Cardiac fibroblast (primary cell): ENCODE results near the gene SYT12.

Experiments
- DNase-seq, 2 donors: peaks; one replicate each; pipeline versions ENCODE4 v3.0.0 to v3.0.0-alpha.2; 2010; ENCODE audit warnings: low read depth in 2 of 2
- H3K4me3 ChIP-seq, 2 donors: replicated peaks in 1 of 2; 1 replicate in 1 of 2; 2 replicates in 1 of 2; pipeline ENCODE4 v1.5.1; 2011; ENCODE audit warnings: low read depth in 2 of 2, low read length in 2 of 2, mild to moderate bottlenecking in 2 of 2, moderate library complexity in 1 of 2
- CTCF ChIP-seq: IDR thresholded peaks from one replicate; pipeline ENCODE4 v1.5.1; 2011; ENCODE audit warnings: low read depth, mild to moderate bottlenecking, low read length, inconsistent platforms

Gene SYT12

GRCh38 chr11:67022341-67022933 is 497 bp upstream of the SYT12 start:
- peak; percentile 60 to 70 for DNase-seq
- H3K4me3 ChIP-seq = peak overlapping the region; percentile 29 to 30
- TF ChIP-seq CTCF = no peak

GRCh38 chr11:67023957-67024353 is 1.0 kb downstream of the SYT12 start:
- peak overlapping the region in 1 of 2 donors; percentile 41 for H3K4me3 ChIP-seq
- no peak for TF ChIP-seq CTCF
- DNase-seq = no peak

- DNase-seq = no peak
- H3K4me3 ChIP-seq = no peak overlapping the region
- no peak for TF ChIP-seq CTCF
Observed at GRCh38 chr11:67024410-67024809, 1.5 kb downstream of the SYT12 start.

- no peak for DNase-seq
- H3K4me3 ChIP-seq = no peak overlapping the region
- no peak for TF ChIP-seq CTCF
Observed at GRCh38 chr11:67024966-67025365, 2.0 kb downstream of the SYT12 start.

- no peak for DNase-seq
- H3K4me3 ChIP-seq = no peak overlapping the region
- no peak for TF ChIP-seq CTCF
Observed at GRCh38 chr11:67025750-67026149, 2.8 kb downstream of the SYT12 start.

- no peak for DNase-seq
- H3K4me3 ChIP-seq = no peak overlapping the region
- TF ChIP-seq CTCF = no peak
Observed at GRCh38 chr11:67026941-67027340, 4.0 kb downstream of the SYT12 start.

GRCh38 chr11:67027483-67027930 is 4.6 kb downstream of the SYT12 start:
- no peak for DNase-seq
- no peak overlapping the region for H3K4me3 ChIP-seq
- no peak for TF ChIP-seq CTCF
